Pons (tissue), 1 donor: ENCODE measurements around the gene NRIP2.

Source experiments
- DNase-seq: peaks from one replicate; pipeline ENCODE4 v3.0.0-alpha.2; 2016; ENCODE audit warnings: low spot score

NRIP2 gene

GRCh38 chr12:2775431-2775830 lies 59.4 kb downstream of the NRIP2 start:
- DNase-seq: no peak
